Left lung (tissue), 10 donors: Measurements from ENCODE around the gene ZSCAN5C. TPM values are rescaled to one million over a fixed set of nuclear protein-coding genes. Genes with fewer than 3 reads are reported as not detected.
"Not testable (repeated sequence)": the region's sequence is repeated elsewhere in the genome, so short reads cannot be mapped to it uniquely, and the experiment has no call there.

Experiments
- ATAC-seq: fragments of 200-7000 bp; cut with Tn5 transposase; one replicate; pipeline ENCODE4 v1.9.1; 2020; ENCODE audit warnings: moderate library complexity
- DNase-seq, 4 donors: peaks; one replicate each; pipeline ENCODE4 v3.0.0-alpha.2; 2013 to 2020
- H3K27ac ChIP-seq, 2 donors: fragments of 200-600 bp; sonication (generic) in 1 of 2; one replicate each; pipeline versions ENCODE4 v1.5.0 to v1.8.0; 2020 to 2021
- H3K27me3 ChIP-seq, 2 donors: fragments of 200-600 bp; sonication (generic) in 1 of 2; one replicate each; pipeline versions ENCODE4 v1.5.0 to v1.8.0; 2020 to 2021
- H3K36me3 ChIP-seq, 2 donors: fragments of 200-600 bp; sonication (generic) in 1 of 2; one replicate each; pipeline versions ENCODE4 v1.5.0 to v1.8.0; 2020 to 2021
- H3K4me1 ChIP-seq, 2 donors: fragments of 200-600 bp; one replicate each; pipeline ENCODE4 v1.8.0; 2021
- H3K4me3 ChIP-seq, 2 donors: fragments of 200-600 bp; sonication (generic) in 1 of 2; one replicate each; pipeline versions ENCODE4 v1.5.0 to v1.8.0; 2020 to 2021; ENCODE audit warnings: mild to moderate bottlenecking in 1 of 2
- H3K9me3 ChIP-seq, 2 donors: fragments of 200-600 bp; sonication (generic) in 1 of 2; one replicate each; pipeline versions ENCODE4 v1.5.0 to v1.8.0; 2020 to 2021
- intact Hi-C, 2 donors: fragments of 100-400 bp; cut with DNase I; formaldehyde crosslinking; loops; one replicate each; pipeline versions ENCODE4 v1.11.2 to v1.14.2; 2022
- polyA plus RNA-seq, 6 donors: library from polyadenylated mRNA; unstranded; fragments of 120-200 nt; gene quantifications; one replicate each; pipeline ENCODE4 v1.2.1, GENCODE V29; 2013; ENCODE audit not compliant: insufficient read length in 6 of 6
- total RNA-seq, 2 donors: library from RNA; stranded (reverse); fragmentation: NEBNext Ultra II Directional; extraction: Animal tissue kit (Norgen Biotek cat#: 25700); gene quantifications; one replicate each; pipeline ENCODE4 v1.2.1, GENCODE V29; 2021
- TF ChIP-seq, protein P1 (sequence below), 2 donors: fragments of 200-600 bp; sonication (generic) in 1 of 2; IDR thresholded peaks; one replicate each; pipeline versions ENCODE4 v1.5.0 to v1.8.0; 2021; ENCODE audit warnings: antibody characterized with exemption in 2 of 2
- donor health status: DM: no; HTN: yes; CAD: no.
- donor health status: DM: no; HTN: no; CAD: no.

ZSCAN5C gene
- total and polyA plus RNA-seq, 8 donors = not detected

DNA sequence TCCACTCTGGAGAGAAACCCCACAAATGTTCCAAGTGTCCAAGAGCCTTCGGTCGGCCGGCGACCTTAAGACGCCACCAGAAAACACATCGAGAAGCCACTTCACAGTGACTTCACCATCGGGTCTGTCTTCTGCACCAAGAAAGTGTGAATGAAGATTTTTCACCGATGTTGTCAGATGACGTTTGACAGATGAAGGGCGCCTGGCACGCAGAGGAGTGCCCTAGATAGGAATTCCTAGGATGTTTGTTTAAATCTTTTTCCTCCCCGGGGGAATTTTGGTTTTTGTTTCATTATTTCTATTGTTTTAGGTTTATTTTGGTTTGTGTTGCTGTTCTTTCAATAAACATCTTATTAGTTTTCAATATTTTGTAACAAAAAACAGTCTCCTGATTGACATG lies 7.0 kb downstream of the ZSCAN5C start:
- Histone ChIP-seq H3K27ac (no peak overlapping the region), H3K9me3 (no peaks in the 10 kb centered on the region), H3K4me3 (no peak overlapping the region), H3K27me3 (peaks cover 0 to 13% of the 10 kb centered on the region in 2 donors), H3K4me1 (no peaks in the 10 kb centered on the region), H3K36me3 (no peaks in the 10 kb centered on the region)
- TF ChIP-seq, protein P1, sequence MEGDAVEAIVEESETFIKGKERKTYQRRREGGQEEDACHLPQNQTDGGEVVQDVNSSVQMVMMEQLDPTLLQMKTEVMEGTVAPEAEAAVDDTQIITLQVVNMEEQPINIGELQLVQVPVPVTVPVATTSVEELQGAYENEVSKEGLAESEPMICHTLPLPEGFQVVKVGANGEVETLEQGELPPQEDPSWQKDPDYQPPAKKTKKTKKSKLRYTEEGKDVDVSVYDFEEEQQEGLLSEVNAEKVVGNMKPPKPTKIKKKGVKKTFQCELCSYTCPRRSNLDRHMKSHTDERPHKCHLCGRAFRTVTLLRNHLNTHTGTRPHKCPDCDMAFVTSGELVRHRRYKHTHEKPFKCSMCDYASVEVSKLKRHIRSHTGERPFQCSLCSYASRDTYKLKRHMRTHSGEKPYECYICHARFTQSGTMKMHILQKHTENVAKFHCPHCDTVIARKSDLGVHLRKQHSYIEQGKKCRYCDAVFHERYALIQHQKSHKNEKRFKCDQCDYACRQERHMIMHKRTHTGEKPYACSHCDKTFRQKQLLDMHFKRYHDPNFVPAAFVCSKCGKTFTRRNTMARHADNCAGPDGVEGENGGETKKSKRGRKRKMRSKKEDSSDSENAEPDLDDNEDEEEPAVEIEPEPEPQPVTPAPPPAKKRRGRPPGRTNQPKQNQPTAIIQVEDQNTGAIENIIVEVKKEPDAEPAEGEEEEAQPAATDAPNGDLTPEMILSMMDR (IDR thresholded peaks at IDR 0.05) = no peak
- intact Hi-C loops = no loop called here
- DNase-seq (no peak), ATAC-seq (no peak)

GRCh38 chr19:56210036-56210435 lies 8.0 kb downstream of the ZSCAN5C start:
- intact Hi-C loops, ATAC-seq, DNase-seq, H3K27ac ChIP-seq, H3K9me3 ChIP-seq, H3K4me3 ChIP-seq, H3K36me3 ChIP-seq, H3K4me1 ChIP-seq: not testable (repeated sequence)
- H3K27me3 ChIP-seq = peaks cover 0 to 22% of the 10 kb centered on the region in 2 donors

GRCh38 chr19:56211718-56212117 lies 9.6 kb downstream of the ZSCAN5C start:
- H3K4me1 ChIP-seq = no peaks in the 10 kb centered on the region
- no peak for ATAC-seq
- TF ChIP-seq, protein P1 (IDR thresholded peaks at IDR 0.05) = no peak
- no peaks in the 10 kb centered on the region for H3K36me3 ChIP-seq
- no peak for DNase-seq
- peaks cover 0 to 39% of the 10 kb centered on the region in 2 donors for H3K27me3 ChIP-seq
- intact Hi-C loops = no loop called here
- no peaks in the 10 kb centered on the region for H3K9me3 ChIP-seq
- H3K27ac ChIP-seq = no peak overlapping the region
- no peak overlapping the region for H3K4me3 ChIP-seq

DNA sequence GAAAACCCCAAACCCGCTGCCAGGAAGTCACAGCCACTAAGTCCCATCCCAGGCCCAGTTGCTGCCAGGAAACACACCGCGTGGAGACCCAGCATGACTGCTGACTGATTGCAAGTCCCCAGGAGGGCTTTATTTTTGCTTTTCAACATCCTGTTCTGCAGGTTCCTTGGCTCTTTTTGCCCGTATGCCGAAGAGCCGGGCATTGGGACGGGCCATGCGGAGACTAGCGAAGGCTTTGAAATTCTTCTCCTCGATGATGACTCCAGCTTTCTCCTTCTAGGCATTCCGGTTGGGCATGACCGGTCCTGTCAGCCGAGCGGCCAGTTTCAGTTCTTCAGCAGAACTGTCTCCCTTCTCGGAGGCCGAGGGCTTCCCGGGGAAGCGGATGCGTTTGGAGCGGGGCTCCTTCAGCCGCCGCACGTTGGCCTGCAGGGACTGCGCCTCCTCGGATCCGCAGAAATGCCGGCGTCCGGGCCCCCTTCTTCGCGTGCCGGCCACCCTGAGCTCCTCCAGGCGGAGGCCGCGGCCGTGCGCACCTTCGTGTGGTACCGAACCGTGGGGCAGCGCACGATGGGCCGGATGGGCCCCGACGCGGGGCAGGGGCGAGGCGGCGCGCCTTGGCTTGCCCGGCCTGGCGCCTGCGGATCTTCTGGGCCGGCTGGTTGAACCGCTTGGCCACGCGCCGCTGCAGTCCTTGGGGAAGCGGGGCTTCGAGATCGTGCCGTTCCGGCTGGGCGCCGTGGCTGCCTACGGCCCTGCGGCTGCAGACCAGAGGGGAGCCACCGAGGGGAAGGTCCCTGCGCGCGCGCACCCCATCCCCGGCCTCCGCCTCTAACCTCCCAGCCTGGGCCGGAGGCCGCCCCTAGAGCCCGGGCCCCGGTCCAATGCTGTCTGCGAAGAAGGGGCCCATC lies 15.2 kb downstream of the ZSCAN5C start:
- no peak overlapping the region for H3K27ac ChIP-seq
- peaks cover 0 to 61% of the 10 kb centered on the region in 2 donors for H3K27me3 ChIP-seq
- ATAC-seq (peak; percentile 19), DNase-seq (peak in 2 of 4 donors; percentile 13 to 16)
- TF ChIP-seq, protein P1 (IDR thresholded peaks at IDR 0.05) = no peak
- peaks cover 0 to 12% of the 10 kb centered on the region in 2 donors for H3K36me3 ChIP-seq
- intact Hi-C loops = no loop called here
- H3K4me1 ChIP-seq = peaks cover 6 to 10% of the 10 kb centered on the region in 2 donors
- H3K4me3 ChIP-seq = peak overlapping the region; percentile 14 to 26
- no peaks in the 10 kb centered on the region for H3K9me3 ChIP-seq

DNA sequence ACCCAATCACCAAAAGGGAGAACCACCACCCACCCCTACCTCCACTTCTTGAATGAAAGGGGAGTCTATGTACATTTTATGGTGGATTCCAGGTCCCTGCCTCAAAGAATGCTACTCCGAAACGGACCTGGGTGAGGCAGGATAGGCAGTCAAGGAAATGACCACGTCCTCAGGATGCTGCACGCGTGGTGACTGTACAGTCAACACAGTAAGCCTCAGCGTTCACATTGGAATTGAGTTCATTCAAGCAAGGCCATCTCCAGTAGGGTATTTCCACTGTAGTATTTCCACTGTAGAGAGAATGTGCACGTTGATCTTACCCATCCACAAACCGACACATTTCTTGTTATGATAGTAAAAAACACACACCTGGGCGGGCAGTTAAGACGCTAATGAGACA lies 16.9 kb downstream of the ZSCAN5C start:
- H3K4me3 ChIP-seq = no peak overlapping the region
- no peak for DNase-seq
- H3K27ac ChIP-seq = no peak overlapping the region
- no peaks in the 10 kb centered on the region for H3K9me3 ChIP-seq
- intact Hi-C loops = no loop called here
- peaks cover 0 to 48% of the 10 kb centered on the region in 2 donors for H3K27me3 ChIP-seq
- H3K4me1 ChIP-seq = peaks cover 6 to 10% of the 10 kb centered on the region in 2 donors
- H3K36me3 ChIP-seq = peaks cover 0 to 25% of the 10 kb centered on the region in 2 donors
- ATAC-seq = no peak
- TF ChIP-seq, protein P1 (IDR thresholded peaks at IDR 0.05) = no peak

- Histone ChIP-seq H3K4me1 (peaks cover 6 to 10% of the 10 kb centered on the region in 2 donors), H3K27me3 (peaks cover 0 to 24% of the 10 kb centered on the region in 2 donors), H3K36me3 (peaks cover 0 to 25% of the 10 kb centered on the region in 2 donors)
- H3K4me3 ChIP-seq, H3K27ac ChIP-seq, intact Hi-C loops, H3K9me3 ChIP-seq: not testable (repeated sequence)
- DNase-seq (peak in 1 of 4 donors; percentile 18), ATAC-seq (peak; percentile 36)
Observed at GRCh38 chr19:56221442-56221841, 19.4 kb downstream of the ZSCAN5C start.
